CD4-positive, alpha-beta T cell treated with Interleukin-10 for 1 hour (primary cell): Measurements from ENCODE around the gene MCM3.

ENCODE experiments used
- DNase-seq: peaks from one replicate; pipeline ENCODE4 v3.0.0-alpha.2; 2020

The MCM3 gene

DNA sequence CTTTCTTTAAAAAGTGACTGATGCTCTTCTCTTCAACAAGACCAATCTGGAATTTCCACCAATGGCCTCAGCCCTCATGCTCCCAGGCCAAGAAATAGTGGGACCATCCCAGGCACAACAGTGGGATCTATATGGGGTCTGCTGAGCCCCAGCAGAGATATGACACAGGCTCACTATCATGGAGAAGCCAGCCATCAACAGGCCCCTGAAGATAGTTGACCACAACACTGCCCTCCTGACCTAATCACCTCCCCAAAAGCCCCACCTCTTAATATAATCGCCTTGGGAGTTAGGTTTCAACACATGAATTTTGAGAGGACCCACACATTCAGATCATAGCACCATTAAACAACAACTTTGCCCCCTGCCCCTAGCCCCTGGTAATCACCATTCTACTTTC, 16.8 kb upstream of the MCM3 start:
- no peak for DNase-seq

DNA sequence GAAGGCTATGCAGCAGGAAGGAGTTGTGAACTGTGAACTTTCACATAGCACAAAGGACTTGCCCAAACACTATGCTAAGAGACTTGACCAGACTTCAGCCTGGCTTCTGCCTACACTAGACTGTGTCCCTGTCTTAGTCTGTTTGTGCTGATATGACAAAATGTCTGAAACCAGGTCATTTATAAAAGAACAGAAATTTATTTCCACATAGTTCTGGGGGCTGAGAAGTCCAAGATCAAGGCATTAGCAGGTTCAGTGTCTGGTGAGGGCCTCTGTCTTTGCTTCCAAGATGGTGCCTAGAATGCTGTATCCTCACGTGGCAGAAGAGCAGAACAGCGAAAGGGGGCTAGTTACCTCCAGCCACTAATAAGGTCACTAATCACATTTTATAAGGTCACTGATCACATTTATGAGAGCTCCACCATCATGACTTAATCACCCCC, 16.0 kb upstream of the MCM3 start:
- DNase-seq: no peak

DNA sequence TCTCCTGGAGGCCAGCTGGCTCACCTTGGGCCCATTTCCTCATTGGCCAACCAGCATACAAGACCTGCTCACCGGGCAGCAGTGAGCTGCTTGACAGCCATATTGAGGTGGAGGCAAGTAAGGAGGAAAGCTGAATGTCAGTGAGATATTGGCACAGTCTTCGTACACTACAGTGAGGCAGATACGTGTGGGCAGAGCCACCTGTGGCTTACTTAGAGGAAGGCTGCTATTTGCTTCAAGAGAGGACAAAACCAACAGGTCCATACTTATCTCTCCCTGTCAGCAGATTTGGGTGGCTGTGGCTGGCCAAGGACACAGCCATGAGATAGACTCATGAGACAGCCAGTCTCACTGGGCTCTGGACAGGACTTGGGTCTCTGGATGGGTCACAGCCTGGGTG, 15.1 kb upstream of the MCM3 start:
- DNase-seq: no peak

DNA sequence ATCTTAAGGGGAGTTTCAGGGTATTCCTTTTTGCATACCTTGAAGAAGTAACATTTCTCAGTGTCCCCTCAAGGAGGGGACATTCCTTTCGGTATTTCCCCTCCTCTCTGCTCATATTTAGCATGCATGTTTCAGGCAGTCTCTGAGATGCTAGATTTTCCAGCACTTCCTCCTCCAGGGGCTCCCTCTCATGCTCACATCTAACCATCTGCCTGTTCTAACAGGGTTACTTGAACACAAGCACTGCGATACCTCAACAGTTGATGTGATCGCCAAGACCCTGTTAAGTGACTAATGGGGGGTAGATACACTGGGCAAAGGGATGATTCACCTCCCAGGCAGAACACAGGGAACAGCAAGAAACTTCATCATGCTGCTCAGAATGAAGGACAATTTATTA, 12.9 kb upstream of the MCM3 start:
- DNase-seq: no peak

DNA sequence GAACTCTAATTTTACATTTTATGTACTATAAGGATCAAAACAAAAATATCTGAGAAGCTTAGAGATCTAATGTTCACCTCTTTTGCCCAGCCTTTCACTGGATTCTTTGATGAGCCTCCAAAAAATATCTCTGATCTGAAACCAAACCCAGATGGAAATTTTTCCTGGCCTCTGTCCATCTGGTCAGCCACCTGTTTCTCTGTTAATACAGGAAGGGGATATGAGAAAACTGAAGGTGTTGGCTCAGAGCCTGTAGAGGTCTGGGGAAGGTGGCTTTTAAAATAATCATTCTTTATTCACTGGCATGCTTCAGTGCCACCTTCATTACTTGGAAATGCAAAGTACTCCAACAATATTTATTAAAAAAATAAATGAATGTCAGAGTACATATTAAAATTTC, 8.5 kb upstream of the MCM3 start:
- no peak for DNase-seq

DNA sequence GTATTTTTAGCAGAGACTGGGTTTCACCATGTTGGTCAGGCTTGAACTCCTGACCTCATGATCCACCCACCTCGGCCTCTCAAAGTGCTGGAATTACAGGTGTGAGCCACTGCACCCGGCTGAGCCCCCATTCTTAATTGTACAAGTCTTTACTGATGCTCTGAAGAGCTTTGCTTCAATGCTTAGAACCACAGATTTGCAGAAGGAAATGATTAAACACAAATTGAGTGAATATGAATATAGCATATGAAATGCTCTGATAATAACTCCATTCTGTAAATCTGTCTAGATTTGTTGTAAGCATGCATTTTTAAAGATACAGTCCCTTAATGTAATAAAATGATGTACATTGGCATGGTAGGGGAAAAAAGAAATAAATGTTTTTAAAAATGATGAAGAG, 4.3 kb upstream of the MCM3 start:
- no peak for DNase-seq

DNA sequence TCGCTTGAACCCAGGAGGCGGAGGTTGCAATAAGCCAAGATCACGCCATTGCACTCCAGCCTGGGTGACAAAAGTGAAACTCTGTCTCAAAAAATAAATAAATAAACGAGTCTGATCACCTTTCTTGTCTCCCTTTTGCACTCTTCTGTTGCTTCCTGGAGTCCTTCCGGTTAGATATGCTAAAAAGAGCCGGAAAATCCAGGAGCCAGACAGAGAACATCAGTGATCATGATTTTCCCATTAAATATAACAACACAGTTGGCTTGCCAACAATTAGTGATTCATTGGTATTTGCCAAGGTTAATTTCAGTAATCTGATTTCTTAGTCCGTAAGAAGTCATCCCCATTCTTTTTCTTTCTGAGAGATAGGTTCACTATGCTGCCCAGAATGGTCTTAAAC, 3.7 kb upstream of the MCM3 start:
- no peak for DNase-seq

DNA sequence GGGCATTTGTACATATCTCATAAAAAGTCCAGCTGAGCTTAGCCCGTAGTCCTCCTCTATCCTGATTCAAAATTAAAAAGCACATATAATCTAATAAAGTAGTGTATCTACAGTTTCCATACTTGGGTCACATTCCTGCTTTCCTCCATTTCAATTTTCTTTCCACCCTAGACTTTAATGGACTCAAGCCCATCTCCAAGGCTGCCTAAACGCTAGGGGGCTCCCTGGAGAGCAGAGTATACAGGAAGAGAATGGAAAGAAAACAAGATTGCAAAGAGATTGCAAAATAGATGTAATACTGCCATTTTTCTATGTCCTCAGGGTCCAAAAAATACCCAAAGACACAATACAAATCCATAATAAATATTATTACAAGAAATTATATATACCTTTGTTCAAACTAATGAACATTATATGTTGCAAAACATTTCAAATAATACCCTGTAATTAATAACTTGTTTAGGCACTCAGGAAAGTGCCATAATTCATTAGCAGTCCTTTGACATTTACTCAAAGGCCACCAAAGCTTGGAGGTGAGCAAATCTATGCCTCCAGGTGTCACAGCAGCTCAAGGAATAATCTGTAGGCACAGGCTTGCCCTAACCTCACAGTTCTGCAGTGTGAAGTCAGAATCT, 2.4 kb upstream of the MCM3 start:
- DNase-seq: peak; percentile 66

DNA sequence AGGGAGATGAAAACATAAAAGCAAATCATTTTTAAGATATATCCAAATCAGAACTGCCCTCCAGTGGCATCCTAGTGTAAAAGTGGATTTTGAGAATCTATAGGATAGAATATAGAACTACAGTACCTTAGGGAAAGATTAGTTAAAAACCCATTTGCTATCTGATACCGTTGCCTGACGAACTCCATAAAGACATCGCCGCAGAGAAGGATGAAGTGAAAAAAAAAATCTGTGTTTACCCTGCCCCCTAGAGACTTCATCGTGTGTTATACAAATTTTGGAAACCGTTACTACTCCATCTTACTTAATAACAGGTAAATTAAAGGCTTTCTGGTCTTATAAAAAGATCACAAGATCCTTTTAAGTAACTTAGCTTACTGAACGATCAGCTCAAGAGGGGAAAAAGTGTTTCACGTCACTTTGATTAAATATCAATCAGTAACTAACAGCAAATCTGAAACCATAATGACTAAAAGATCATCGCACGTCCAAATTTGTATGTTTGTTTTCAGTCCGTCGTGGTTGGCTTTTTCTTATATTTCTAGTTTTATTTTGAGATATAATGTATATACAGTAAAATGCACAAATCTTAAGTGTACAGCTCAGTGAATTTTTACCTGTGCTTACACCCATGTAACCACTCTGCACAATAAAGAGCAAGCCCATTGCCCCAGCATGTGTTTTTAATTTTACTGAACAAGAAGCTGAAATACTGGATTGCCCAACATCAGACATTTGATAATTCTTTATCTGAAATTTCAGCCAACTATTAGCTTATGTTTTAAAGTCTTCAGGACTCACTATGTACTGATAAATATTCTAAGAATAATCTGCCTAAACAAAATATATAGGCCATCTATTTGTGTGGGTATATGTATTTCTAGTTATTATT, 881 bp upstream of the MCM3 start:
- no peak for DNase-seq

DNA sequence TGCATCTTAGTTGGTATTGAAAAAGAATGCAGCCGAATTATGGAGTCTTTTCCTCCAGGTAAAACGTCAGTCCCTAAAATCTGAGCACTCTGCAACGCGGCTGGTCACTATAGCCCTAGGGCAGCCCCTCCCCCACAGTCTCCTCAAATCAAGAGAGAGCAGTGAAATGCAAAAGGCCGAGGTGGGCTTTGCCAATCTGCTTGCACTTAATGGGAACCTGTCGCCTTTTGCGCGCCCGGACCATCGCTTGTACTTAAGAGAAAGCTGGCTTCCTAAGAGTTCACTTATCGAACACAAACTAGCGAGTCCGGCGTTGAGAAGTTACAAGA, 447 bp downstream of the MCM3 start:
- peak; percentile 17 for DNase-seq

DNA sequence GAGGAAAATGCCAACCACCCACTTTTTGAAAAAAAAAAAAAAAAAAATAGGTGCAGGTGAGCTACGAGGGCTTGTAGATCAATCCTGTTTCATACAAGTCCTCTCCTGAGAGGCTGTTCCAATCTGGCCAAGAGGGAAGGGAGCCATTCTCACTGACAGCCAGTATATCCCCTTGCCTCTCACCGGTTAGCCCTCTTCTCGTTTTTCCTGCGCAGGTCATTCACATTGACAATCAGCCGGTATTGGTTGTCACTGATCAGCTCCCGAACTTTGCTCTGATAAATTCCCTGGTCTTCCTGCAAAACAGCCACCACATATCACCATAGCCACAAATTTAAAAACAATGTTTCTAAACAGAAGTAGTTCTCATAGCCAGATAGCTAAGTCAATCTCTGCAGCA, 1.4 kb downstream of the MCM3 start:
- no peak for DNase-seq

DNA sequence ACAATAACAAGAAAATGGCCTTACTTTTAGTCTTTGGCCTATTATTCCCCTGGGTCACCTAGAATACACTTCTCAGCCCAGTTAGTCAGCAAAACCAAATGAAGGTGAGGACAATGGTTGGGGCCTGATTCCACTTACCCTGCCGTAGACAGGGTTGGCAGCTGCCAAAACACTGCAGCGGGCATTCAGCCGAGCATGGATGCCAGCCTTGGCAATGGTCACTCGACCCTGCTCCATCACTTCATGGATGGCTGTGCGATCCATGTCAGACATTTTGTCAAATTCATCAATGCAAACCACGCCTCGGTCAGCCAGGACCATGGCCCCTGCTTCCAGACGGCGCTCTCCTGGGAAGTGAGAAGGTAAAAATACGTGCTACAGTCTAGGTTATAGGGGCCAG, 8.4 kb downstream of the MCM3 start:
- no peak for DNase-seq

DNA sequence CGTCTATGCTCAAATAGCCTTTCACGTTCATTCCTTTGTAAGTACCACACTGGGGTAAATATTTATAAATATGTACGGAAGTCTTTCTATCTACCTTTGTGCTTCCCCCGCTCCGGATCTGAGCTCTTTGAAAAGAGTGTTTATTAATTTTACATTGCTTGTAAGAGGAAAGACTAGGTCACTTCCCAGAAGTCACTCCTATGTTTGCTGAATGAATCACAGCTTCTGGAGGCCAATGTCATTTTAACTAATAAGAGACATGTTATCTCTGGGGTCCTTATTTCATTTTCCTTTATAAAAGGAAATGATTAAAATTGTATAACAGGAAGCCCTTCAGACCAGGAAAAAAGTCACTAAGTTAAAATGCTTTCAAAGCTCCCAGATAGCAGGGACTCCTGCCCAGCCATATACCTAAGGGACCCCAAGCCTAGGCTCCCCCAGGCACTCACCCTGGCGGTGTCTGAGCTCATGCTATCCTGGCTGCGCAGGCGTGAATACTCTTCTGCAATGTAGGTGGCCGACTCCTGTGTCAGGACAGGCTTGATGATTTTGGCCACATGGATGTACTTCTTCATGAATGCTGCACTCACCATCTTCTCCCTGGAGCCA, 12.6 kb downstream of the MCM3 start:
- no peak for DNase-seq

DNA sequence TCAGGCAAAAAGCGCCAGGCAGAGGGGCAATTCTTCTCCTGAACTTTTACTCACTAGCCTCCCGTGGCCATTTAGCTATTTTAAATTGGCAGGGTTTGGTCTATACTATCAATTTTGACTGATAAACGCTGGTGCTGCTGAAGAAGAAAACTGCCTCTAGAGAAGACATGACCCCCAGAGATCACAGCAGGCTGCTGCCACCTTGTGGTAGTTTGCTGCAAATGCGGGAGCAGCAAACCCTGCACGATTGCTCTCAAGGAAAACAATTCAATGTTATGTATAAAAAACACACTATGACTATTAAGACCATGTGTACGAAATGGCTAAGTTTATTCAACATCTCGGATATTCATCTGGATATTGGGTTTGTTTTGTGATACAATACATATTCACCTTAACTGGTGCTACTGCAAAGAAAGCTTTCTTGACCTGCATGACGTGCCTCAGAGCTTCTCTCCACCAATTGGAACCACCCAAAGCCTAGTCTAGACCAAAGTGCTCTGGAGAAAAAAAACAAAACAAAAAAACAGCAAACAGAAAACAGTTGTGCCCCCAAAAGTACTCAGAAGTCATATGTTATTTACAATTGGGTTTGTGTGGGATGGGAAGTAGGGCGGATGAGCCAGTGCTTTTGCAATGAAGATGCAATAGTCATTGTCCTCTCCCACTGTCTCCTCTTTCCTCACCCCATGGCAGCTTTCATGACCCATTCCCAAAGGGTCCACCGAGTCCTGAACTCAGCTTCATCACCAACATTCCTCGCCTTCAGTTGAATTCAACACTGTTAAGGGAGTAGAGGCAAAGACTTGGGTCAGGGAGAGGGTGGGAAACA, 20.6 kb downstream of the MCM3 start:
- DNase-seq: peak; percentile 78

DNA sequence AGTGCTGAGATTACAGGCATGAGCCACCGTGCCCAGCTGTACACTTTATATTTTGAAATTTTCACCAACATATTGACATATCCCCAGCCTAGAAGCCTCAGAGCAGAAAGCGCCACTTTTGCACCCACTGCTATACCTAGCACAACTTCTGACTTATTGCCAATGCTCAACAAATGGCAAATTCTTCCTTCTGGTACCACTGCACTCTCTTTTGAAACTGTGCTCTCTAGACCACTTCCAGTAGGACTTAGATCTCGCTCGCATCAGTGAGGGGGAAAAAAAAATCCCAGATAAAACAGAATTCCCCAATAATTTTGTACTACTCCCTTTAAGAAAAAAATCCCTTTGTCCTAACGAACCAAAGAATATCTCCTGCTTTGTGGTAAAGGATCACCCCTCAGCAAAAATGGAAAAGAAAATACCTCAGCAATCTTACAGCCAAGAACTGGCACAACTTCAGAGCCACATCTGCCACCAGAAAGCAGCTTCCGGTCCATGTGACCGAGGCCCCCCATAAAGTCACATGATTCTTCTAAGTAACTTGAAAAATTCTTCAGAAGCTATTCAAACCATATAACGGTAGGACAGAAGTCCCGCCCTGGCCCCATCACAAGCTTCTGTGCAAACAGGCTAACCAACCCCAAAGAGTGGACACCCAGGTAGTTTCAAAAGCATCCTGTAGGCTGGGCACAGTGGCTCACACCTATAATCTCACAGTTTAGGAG, 21.8 kb downstream of the MCM3 start:
- no peak for DNase-seq

DNA sequence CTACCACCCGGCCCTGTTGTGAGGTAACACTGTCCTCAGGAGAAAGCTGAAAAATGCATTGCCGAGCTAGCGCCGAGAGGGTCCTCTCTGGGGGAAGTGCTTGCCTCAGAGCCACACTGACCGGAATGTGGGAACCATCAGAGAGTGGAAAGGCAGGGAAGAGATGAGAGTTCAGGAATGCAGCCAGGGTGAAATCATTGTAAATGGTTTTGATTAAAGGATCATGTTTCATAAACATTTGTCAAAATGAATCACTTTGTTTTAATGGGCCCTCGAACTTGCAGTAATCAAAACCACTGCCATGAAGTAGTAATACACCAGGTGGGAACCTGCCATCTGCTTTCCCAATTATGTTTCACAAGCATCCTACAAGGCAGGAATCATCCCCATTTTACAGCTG, 23.3 kb downstream of the MCM3 start:
- DNase-seq: no peak

DNA sequence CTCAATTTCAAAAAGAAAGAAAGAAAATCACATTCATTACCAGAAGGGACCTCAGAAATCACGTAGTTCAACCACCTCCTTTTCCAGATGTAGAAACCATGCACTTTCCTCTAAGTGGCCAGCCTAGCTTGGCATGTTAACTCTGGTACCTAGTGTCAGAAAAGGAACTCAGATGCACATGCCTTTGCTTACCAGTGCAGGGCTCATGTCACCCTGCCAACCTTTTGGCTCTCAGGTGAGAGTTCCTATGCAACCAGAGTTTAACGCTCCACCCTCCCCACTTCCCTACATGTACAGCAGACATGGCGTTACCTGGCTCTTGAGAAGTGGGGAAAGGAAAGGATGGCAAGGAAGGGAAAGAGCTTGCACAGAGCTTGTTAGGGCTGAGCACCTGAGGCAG, 23.9 kb downstream of the MCM3 start:
- DNase-seq: no peak

DNA sequence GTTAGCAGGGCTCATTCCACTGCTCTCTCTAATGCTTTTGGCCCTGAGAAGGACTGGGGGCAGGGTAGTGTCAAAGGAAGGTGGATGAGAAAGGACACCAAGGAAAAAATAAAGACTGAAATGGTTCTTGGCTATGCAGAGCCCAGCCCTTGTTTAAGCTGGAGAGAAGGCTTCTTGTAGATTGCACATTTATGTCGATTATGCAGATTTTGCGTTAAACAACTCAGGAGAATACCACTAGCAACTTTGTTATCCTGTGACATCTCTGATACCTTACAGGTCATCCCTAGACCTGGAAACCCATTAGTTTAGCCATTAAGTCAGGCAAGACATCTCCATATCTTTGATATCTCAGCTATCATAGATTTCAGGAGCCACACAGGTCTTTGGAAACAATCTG, 29.1 kb downstream of the MCM3 start:
- DNase-seq: no peak

DNA sequence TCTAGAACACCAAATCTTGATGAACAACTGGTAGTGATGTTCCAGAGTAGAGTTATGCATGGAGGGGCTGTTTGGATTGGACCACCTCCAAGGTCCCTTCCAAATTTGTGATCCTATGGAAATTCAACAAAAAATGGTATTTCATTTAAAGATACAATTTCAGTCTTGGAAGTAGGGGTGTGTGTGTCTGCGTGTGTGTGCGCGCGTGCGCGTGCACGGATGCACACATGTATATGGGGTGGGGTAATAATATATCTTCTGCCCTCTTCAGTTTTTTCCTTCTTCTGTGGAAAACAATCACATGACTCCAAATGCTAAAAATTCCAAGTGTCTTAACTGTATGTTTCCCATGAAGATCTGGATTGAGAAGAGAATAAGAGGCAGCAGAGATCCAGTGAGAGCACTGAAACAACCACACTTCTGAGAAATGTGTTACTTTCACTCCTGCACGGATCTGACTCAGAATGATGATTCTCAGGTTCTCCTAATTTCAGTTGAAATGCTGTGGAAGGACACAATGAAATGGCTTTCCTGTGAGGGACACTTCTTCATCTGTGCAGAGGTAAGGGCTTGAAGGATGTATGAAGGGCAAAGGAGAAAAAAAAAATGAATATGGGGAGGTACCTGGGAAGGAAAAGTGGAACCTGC, 29.7 kb downstream of the MCM3 start:
- DNase-seq: no peak

DNA sequence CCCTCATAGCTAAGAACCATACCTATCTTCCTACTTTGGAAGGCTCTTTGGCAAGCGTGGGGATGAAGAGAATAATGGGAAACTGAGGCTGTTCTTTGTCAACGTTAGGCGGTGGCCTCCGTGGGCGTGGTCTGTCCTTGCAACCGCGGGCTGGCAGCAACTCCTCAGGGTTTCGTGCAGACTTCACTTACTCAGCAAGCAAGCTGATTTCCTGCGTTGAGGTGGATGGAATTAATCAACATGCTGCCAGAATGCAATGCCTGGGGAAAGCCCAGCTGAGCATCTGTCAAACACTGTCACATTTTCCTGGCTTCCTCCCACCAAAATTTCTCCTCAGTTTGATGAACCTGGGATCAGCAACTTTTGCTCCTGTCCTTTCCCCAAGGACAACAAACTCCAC, 31.0 kb downstream of the MCM3 start:
- no peak for DNase-seq

DNA sequence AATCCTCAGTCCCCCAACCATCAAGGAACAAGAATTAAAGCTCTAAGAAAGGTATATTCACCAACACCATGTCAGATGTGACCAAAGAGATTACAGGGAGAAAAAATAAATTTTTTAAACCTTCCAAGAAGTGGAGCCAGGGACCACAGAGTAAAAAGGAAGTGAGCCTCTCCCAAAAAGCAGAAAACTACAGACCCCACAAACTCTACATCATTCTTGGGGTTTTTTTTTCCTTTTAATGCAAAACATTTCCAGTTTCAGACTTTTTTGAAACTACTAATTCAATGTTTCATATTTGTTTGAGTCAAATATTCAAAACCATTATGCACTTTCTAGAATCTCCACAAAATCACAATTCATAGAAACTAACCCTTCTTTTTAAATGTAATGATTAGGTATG, 33.4 kb downstream of the MCM3 start:
- DNase-seq: no peak

DNA sequence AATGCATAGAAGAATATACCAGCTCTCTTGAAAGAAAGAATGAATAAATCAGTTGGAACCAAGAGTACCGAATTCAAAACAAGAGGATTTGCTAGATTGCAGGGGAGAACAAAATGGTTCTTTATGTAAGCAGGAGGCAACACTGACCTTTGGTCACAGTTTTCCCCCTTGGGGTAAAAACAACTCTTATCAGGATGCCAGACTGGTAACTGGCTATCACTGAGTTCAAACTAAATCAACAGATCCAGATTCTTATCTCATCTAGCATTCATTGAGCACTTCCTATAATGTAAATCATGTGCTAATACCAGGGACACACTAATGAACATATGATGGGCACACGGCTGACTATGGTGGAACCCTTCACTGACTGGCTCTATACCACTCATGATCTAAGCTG, 35.5 kb downstream of the MCM3 start:
- no peak for DNase-seq
